A673 (cell line): ENCODE data around the gene CMTM2. TPM values are rescaled to one million over a fixed set of nuclear protein-coding genes. Genes with fewer than 3 reads are reported as not detected.

Experiments
- BruUV-seq: library from RNA; stranded (reverse); fragments of 400-500 nt; replicated peaks from 2 replicates; lab custom pipeline; 2021; lab: Mats Ljungman, UMichigan
- CTCF ChIA-PET: fragments of 300-600 bp; sonication (Branson Sonifier 250); formaldehyde crosslinking; loops from one replicate; lab custom pipeline; 2022; ENCODE audit warnings: antibody characterized with exemption; lab: Charles Lee
- POLR2A ChIA-PET: fragments of 300-600 bp; sonication (Branson Sonifier 250); formaldehyde crosslinking; loops from one replicate; lab custom pipeline; 2022; ENCODE audit warnings: antibody characterized with exemption; ENCODE audit not compliant: low non-redundant PET; lab: Charles Lee
- DNase-seq: peaks from one replicate; pipeline ENCODE4 v3.0.0-alpha.2; 2015; ENCODE audit warnings: low spot score
- H3K27ac ChIP-seq: fragments of 200-600 bp; sonication (generic); 2 replicates; pipeline ENCODE4 v1.5.1; 2016; ENCODE audit warnings: mixed run types, low read depth, mild to moderate bottlenecking, mixed read lengths, antibody characterized with exemption, low read length; ENCODE audit not compliant: poor library complexity, severe bottlenecking
- H3K27me3 ChIP-seq: fragments of 200-600 bp; sonication (generic); replicated peaks from 2 replicates; pipeline ENCODE4 v1.6.1; 2017; ENCODE audit warnings: mixed run types, low read depth, mild to moderate bottlenecking, mixed read lengths, antibody characterized with exemption, low read length; ENCODE audit not compliant: insufficient read depth, poor library complexity
- H3K36me3 ChIP-seq: fragments of 200-600 bp; sonication (generic); 2 replicates; pipeline ENCODE4 v1.6.1; 2016; ENCODE audit warnings: mixed run types, mild to moderate bottlenecking, mixed read lengths, antibody characterized with exemption, low read length; ENCODE audit not compliant: insufficient read depth, poor library complexity, severe bottlenecking
- H3K4me1 ChIP-seq: fragments of 200-600 bp; sonication (generic); 2 replicates; pipeline ENCODE4 v1.6.1; 2017; ENCODE audit warnings: mixed run types, mild to moderate bottlenecking, mixed read lengths, antibody characterized with exemption, low read length; ENCODE audit not compliant: insufficient read depth, poor library complexity, severe bottlenecking
- H3K4me3 ChIP-seq: fragments of 200-600 bp; sonication (generic); 2 replicates; pipeline ENCODE4 v1.5.1; 2016; ENCODE audit warnings: low read depth, mixed run types, mild to moderate bottlenecking, mixed read lengths, low read length; ENCODE audit not compliant: poor library complexity, severe bottlenecking
- H3K9me3 ChIP-seq: fragments of 200-600 bp; sonication (generic); 2 replicates; pipeline ENCODE4 v1.6.1; 2016; ENCODE audit warnings: mixed run types, low read depth, mild to moderate bottlenecking, mixed read lengths, antibody characterized with exemption, low read length; ENCODE audit not compliant: poor library complexity, severe bottlenecking
- CTCF ChIP-seq: fragments of 300-800, 200-600 bp; sonication (generic); conservative IDR thresholded peaks from 2 replicates; pipeline ENCODE4 v1.5.1; 2017; ENCODE audit warnings: low read depth, mild to moderate bottlenecking, antibody characterized with exemption, low read length, moderate library complexity, mixed read lengths
- EZH2 ChIP-seq: fragments of 200-600 bp; sonication (generic); IDR thresholded peaks from 2 replicates; pipeline ENCODE4 v1.6.1; 2017; ENCODE audit warnings: borderline replicate concordance, low read depth, mild to moderate bottlenecking, mixed read lengths, antibody characterized with exemption, low read length; ENCODE audit not compliant: poor library complexity, severe bottlenecking
- intact Hi-C: fragments of 100-400 bp; cut with micrococcal nuclease; formaldehyde crosslinking; loops from one replicate; pipeline ENCODE4 v1.10.0; 2022; ENCODE audit not compliant: unreplicated experiment
- total RNA-seq: library from RNA; stranded (reverse); gene quantifications from 2 replicates; pipeline ENCODE4 v1.2.3, GENCODE V29; 2021

CMTM2 gene
- total RNA-seq, 1 experiment from 2014 or later = not detected

GRCh38 chr16:66536525-66536924 lies 42.7 kb upstream of the CMTM2 start:
- no TSS peak for BruUV-seq
- H3K36me3 ChIP-seq = no peaks in the 10 kb centered on the region
- POLR2A ChIA-PET = no interaction called here

GRCh38 chr16:66537236-66537635 lies 42.0 kb upstream of the CMTM2 start:
- CTCF ChIA-PET = interaction anchor here (0.5 kb wide), 1 partner anchor 13 kb away, joined by 3 read pairs; no protein-coding TSS in a partner anchor
- intact Hi-C loops = no loop called here
- no peak overlapping the region for H3K4me3 ChIP-seq
- H3K4me1 ChIP-seq = no peaks in the 10 kb centered on the region
- no peaks in the 10 kb centered on the region for H3K9me3 ChIP-seq
- no TSS peak for BruUV-seq
- DNase-seq = no peak
- H3K36me3 ChIP-seq = no peaks in the 10 kb centered on the region
- H3K27me3 ChIP-seq = no peaks in the 10 kb centered on the region
- TF ChIP-seq CTCF (no peak), EZH2 (no peak)
- POLR2A ChIA-PET = no interaction called here
- H3K27ac ChIP-seq = no peak overlapping the region

More at GRCh38 chr16:66536525-66536924, 42.7 kb upstream of the CMTM2 start:
- H3K4me1 ChIP-seq = no peaks in the 10 kb centered on the region
- H3K27ac ChIP-seq = no peak overlapping the region
- CTCF ChIA-PET = no interaction called here
- intact Hi-C loops = no loop called here
- no peaks in the 10 kb centered on the region for H3K27me3 ChIP-seq
- no peak overlapping the region for H3K4me3 ChIP-seq
- TF ChIP-seq CTCF = no peak
- no peak for TF ChIP-seq EZH2
- no peaks in the 10 kb centered on the region for H3K9me3 ChIP-seq
- no peak for DNase-seq

- intact Hi-C loops = no loop called here
- Histone ChIP-seq H3K4me1 (no peaks in the 10 kb centered on the region), H3K27ac (no peak overlapping the region), H3K9me3 (no peaks in the 10 kb centered on the region), H3K4me3 (no peak overlapping the region), H3K27me3 (no peaks in the 10 kb centered on the region), H3K36me3 (no peaks in the 10 kb centered on the region)
- no peak for TF ChIP-seq CTCF
- TF ChIP-seq EZH2 = no peak
- no TSS peak for BruUV-seq
- DNase-seq = no peak
- CTCF ChIA-PET = no interaction called here
- POLR2A ChIA-PET = no interaction called here
Measured at GRCh38 chr16:66538910-66539309, 40.4 kb upstream of the CMTM2 start.
